CD4-positive, alpha-beta T cell treated with Interferon gamma for 1 hour (primary cell): ENCODE results near the gene NSRP1.
"Not testable (repeated sequence)": the region's sequence is repeated elsewhere in the genome, so short reads cannot be mapped to it uniquely, and the experiment has no call there.

ENCODE experiments used
- DNase-seq: peaks from one replicate; pipeline ENCODE4 v3.0.0-alpha.2; 2020

The NSRP1 gene

GRCh38 chr17:30224419-30224960 is 107.9 kb downstream of the NSRP1 start:
- DNase-seq = no peak

GRCh38 chr17:30225112-30225511 is 108.5 kb downstream of the NSRP1 start:
- DNase-seq = no peak

DNA sequence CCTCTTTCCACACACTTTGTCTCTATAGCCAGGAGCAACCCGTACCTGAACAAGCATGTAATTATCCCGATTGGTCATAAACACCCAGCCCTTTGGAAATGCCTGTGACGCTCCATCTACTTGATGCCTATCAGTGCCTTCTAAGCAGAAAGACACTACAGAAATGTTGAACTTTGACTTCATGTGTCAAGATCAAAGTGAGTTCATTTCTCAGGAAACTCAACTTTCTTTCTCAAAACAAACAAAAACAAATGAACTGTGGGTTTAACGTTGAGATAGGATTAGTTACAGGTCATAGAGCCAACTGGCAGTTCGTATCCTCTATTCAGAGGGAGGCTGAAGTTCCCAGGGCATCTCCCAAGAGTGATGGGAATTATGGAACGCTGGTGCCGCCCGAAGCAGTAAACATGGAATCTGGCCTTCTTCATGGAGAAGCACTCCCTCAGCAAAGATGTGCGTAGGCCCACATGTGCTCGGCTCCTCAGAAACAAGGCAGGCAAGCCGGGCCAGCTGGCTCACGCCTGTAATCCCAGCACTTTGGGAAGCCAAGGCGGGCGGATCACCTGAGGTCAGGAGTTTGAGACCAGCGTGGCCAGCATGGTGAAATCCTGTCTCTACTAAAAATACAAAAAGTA is 109.4 kb downstream of the NSRP1 start:
- DNase-seq = no peak

DNA sequence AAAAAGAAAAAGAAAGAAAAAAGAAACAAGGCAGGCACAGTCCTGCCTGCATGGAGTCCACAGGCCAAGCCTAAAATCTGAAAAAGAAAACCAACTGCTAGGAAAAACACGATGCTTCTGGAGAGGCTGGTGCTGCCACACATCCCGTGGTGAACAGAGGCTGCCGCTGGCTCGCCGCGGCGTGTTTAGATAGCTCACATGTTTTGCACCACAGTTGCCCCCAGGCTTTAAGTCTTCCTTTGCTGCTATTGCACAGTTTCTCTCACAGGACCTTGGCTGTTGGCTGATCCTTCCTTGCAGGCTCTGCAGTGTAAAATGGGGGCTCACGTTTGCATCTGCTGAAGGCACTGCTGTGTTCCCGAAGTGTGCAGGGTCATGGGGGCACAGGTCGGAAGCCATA is 110.3 kb downstream of the NSRP1 start:
- no peak for DNase-seq

DNA sequence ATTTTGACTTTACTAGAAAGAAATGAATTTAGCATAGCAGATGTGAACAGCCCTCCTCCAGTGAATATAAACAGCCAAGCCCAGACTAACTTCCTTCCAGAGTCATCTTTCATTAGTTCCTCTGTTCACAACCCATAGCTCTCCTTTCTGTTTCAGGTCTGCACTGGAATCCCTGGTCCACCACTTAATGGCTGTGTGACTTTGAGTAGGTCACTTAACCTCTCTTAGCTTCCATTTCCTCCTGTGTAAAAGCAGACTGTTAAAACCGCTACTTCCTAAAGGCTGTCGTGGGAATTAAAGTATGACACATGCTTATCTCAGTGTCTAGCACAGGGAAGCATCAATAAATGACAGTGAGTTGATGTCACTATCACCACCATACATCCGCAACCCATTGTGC is 111.4 kb downstream of the NSRP1 start:
- no peak for DNase-seq

- no peak for DNase-seq
Observed at GRCh38 chr17:30229012-30229411, 112.4 kb downstream of the NSRP1 start.

DNA sequence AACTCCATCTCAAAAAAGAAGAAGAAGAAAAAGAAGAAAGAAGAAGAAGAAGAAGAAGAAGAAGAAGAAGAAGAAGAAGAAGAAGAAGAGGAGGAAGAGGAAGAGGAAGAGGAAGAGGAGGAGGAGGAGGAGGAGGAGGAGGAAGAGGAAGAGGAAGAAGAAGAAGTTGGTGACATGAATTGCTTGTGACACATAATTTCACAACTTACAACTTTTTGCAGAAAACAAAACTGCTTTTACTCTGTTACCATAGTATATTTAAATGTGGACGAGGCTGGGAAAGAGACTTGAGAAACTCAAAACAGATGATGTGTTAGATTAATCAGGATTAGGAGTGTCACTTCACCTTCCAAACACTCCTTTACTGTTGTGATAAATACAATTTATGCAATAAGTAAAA is 113.4 kb downstream of the NSRP1 start:
- not testable (repeated sequence) for DNase-seq

GRCh38 chr17:30230596-30231125 is 114.0 kb downstream of the NSRP1 start:
- no peak for DNase-seq

- no peak for DNase-seq
Observed at GRCh38 chr17:30232015-30232823, 115.6 kb downstream of the NSRP1 start.

DNA sequence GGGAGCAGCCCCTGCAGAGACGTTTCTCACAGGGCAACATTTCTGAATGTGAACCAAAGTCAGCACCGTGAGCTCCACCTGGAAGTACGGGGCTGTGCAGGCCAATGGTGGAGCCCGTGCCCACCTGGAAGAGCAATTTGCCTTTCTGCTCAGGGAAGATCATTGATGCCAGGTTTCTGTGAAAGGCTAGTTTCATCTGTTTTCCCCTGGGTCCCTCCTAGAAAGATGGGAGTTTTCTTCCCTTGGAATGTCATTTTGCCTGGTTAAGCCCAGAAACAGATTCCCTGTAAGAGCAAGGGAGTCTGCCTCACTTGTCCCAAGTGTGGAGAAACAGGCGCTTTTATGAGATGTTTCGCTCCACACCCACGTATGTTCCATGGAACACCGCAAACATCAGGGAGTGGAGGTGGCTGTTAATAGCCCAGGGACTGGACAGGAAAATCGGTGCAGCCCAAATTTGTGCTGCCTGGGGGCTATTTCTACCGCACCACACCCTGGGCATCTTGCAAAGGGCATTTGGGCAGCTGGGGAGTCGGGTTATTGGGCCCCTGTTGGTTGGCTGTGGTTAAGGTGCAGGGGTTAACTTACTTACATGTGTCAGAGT is 116.3 kb downstream of the NSRP1 start:
- DNase-seq = no peak

DNA sequence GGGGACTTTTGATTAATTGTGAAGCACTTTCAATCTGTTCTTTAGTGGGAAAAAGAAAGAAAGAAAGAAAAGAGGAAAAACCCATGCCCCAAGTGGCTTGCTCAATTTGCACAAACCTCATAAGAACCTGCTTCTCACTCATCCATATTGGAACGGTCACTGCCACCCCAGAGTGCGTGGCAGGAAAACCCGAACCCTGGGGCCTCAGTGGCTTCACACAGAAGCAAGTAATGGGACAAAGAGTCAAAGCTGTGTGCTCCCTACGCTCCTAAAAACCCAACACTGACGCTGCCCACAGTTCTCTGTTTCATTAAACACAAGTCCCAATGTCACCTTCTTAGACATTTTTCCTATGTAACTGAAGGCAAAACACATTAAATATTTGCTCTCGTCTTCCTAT is 117.7 kb downstream of the NSRP1 start:
- no peak for DNase-seq

DNA sequence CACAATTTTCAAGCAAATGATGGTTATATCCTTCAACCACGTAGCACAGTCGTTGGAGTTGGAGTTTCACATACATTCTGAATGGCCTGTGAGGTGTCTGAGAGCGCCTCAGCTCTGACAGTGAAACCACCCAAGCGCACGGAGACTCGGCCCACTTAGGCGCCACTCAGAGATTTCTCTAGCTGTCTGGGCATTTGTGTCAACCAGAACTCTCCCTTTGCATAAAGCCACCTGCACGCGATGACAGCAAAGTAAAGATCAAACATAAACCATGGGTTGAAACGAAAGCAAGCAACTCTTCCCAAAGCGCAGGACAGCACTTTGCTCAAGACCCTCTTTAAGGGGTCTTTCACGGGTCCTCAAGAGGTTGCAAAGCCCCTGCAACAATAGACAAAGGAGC is 118.3 kb downstream of the NSRP1 start:
- DNase-seq = no peak

DNA sequence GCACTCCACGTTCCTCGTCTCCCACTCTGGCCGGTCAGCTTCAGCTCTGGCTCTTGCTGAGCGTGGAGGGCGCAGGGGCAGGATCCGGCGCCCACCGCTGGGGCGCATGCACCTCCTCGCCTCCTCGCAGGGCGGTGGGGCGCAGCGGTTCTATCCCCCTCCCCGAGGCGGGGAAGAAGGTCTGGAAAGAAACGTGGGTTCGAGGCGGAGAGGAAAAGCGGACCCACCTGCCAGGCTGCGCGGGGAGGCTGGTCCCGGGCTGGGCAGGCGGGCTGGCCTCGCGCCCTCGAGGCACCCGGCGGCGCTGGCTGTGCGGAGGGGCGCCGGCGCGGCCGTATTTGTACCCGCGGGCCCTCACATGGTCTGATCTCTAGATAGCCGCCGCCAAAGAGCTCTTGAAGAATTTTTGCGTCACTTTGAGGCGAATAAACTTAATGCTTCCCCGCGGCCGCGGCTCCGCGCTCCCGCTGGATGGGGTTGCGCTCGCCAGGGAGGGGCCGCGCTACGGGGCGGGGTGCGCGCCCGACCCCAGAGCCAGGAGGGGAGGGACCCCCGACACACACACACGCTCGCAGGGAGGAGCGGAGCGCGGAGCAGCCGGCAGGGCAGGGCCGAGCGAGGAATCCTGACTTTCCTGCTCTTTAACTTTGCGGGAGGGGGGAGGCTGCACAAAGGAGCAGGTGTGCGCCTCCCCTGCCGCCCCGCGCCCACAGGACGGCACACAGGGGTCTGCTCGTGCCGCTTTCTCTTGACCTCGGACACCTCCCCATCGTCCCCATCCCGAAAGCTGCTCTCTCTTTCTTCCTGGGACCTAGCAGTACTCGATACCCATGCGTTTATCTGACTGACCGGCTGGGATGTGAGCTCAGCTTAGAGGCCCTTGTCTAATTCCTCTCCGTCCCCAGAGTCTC is 119.0 kb downstream of the NSRP1 start, which contains the start of gene SLC6A4:
Gene SLC6A4 (minus strand): TSS at position 312 of the 911 bp plus-strand sequence. CDS start 13,739 bp downstream, outside the sequence.
- DNase-seq = no peak
